Loucy (cell line): ENCODE data around the gene FAXC.

Experiments
- H2AFZ ChIP-seq: fragments of 200-600 bp; sonication (generic); 2 replicates; pipeline ENCODE4 v1.6.0; 2016; ENCODE audit warnings: antibody characterized with exemption, mild to moderate bottlenecking, low read length, moderate library complexity
- H3F3A ChIP-seq: fragments of 200-600 bp; 2 replicates; pipeline ENCODE4 v1.6.0; 2016; ENCODE audit warnings: antibody characterized with exemption, low read depth, mild to moderate bottlenecking
- H3K27me3 ChIP-seq: fragments of 200-600 bp; sonication (generic); 2 replicates; pipeline ENCODE4 v1.6.1; 2014; ENCODE audit warnings: low read length, mild to moderate bottlenecking; ENCODE audit not compliant: insufficient read depth, poor library complexity, severe bottlenecking
- H3K36me3 ChIP-seq: fragments of 200-600 bp; sonication (generic); 2 replicates; pipeline ENCODE4 v1.6.1; 2016; ENCODE audit warnings: low read length; ENCODE audit not compliant: insufficient read depth
- H3K4me1 ChIP-seq: fragments of 200-600 bp; sonication (generic); 2 replicates; pipeline ENCODE4 v1.5.1; 2014; ENCODE audit warnings: low read length, mild to moderate bottlenecking; ENCODE audit not compliant: insufficient read depth, poor library complexity, severe bottlenecking
- H3K4me2 ChIP-seq: fragments of 200-600 bp; sonication (generic); 2 replicates; pipeline ENCODE4 v1.6.0; 2014; ENCODE audit warnings: antibody characterized with exemption, low read length, low read depth, mild to moderate bottlenecking; ENCODE audit not compliant: poor library complexity, severe bottlenecking
- H3K4me3 ChIP-seq: fragments of 200-600 bp; sonication (generic); 2 replicates; pipeline ENCODE4 v1.5.1; 2014; ENCODE audit warnings: low read length, mild to moderate bottlenecking, mixed read lengths; ENCODE audit not compliant: poor library complexity, severe bottlenecking
- H3K79me2 ChIP-seq: fragments of 200-600 bp; sonication (generic); 2 replicates; pipeline ENCODE4 v1.6.1; 2014; ENCODE audit warnings: low read length; ENCODE audit not compliant: insufficient read depth
- H3K9ac ChIP-seq: fragments of 200-600 bp; sonication (generic); 2 replicates; pipeline ENCODE4 v1.6.0; 2014; ENCODE audit warnings: mild to moderate bottlenecking, low read depth, low read length, moderate library complexity; ENCODE audit not compliant: poor library complexity, severe bottlenecking
- H3K9me2 ChIP-seq: fragments of 200-600 bp; sonication (generic); replicated peaks from 2 replicates; pipeline ENCODE4 v1.6.1; 2016; ENCODE audit warnings: low read depth, low read length, mixed read lengths
- H3K9me3 ChIP-seq: fragments of 200-600 bp; sonication (generic); 2 replicates; pipeline ENCODE4 v1.6.1; 2014; ENCODE audit warnings: mild to moderate bottlenecking, antibody characterized with exemption, low read length, low read depth; ENCODE audit not compliant: insufficient read depth
- H4K20me1 ChIP-seq: fragments of 200-600 bp; sonication (generic); 2 replicates; pipeline ENCODE4 v1.6.0; 2014; ENCODE audit warnings: antibody characterized with exemption, low read length, mild to moderate bottlenecking; ENCODE audit not compliant: insufficient read depth, poor library complexity, severe bottlenecking
- EZH2phosphoT487 ChIP-seq: fragments of 200-600 bp; IDR thresholded peaks from 2 replicates; pipeline ENCODE4 v1.6.1; 2018; ENCODE audit warnings: antibody characterized with exemption, mild to moderate bottlenecking, moderate library complexity, borderline replicate concordance
- TF ChIP-seq, protein P1 (sequence below): fragments of 200-600 bp; sonication (generic); conservative IDR thresholded peaks from 2 replicates; pipeline ENCODE4 v1.5.1; 2014; ENCODE audit warnings: mild to moderate bottlenecking, antibody characterized with exemption, low read length

Gene FAXC

DNA sequence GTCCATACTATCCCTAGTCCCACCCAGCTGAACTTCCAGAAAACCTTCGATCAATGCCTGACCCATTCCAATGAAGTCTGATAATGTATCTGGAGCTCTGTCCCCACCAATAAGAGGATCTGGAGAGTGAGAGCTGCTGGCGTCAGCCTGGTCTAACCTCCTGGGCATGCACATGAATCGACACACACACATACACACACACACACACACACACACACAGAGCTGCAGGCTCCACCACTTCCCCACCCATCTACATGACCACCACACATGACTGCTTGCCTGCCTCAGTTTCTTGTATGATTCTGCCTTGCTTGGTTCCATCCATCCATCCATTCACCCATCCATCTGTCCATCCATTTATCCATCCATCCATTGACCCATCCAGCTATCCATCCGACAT lies 60.8 kb downstream of the FAXC start:
- no peak overlapping the region for H2AFZ ChIP-seq
- H3K36me3 ChIP-seq: no peaks in the 10 kb centered on the region
- TF ChIP-seq EZH2phosphoT487: no peak
- TF ChIP-seq, protein P1, sequence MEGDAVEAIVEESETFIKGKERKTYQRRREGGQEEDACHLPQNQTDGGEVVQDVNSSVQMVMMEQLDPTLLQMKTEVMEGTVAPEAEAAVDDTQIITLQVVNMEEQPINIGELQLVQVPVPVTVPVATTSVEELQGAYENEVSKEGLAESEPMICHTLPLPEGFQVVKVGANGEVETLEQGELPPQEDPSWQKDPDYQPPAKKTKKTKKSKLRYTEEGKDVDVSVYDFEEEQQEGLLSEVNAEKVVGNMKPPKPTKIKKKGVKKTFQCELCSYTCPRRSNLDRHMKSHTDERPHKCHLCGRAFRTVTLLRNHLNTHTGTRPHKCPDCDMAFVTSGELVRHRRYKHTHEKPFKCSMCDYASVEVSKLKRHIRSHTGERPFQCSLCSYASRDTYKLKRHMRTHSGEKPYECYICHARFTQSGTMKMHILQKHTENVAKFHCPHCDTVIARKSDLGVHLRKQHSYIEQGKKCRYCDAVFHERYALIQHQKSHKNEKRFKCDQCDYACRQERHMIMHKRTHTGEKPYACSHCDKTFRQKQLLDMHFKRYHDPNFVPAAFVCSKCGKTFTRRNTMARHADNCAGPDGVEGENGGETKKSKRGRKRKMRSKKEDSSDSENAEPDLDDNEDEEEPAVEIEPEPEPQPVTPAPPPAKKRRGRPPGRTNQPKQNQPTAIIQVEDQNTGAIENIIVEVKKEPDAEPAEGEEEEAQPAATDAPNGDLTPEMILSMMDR: no peak
- H3K4me1 ChIP-seq: no peaks in the 10 kb centered on the region
- no peak overlapping the region for H3K4me3 ChIP-seq
- no peak overlapping the region for H3K9ac ChIP-seq
- no peaks in the 10 kb centered on the region for H3K79me2 ChIP-seq
- H4K20me1 ChIP-seq: no peaks in the 10 kb centered on the region
- no peaks in the 10 kb centered on the region for H3F3A ChIP-seq
- no peak overlapping the region for H3K4me2 ChIP-seq
- no peaks in the 10 kb centered on the region for H3K27me3 ChIP-seq
- H3K9me3 ChIP-seq: no peaks in the 10 kb centered on the region
- H3K9me2 ChIP-seq: no peaks in the 10 kb centered on the region

DNA sequence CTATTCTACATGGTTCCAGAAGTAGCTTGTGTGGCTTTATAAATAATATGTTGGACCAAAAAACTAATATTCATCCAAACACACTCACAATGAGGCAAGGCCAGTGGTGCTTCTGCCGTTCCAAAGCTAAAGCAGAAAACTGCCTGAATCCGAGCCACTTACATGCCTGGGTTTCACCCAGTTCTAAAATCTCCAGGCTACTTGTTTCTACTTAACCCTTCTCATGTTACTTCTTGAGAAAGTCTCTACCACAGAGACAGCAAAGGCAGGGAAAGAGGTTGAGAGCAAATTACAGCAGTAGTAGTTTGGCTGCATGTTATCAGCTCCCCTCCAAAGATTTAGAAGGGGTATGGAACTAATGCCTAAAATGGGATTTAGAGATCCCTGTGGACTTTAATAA lies 62.0 kb downstream of the FAXC start:
- Histone ChIP-seq H3K27me3 (no peaks in the 10 kb centered on the region), H3K4me2 (no peak overlapping the region), H3K4me1 (no peaks in the 10 kb centered on the region), H3K4me3 (no peak overlapping the region), H3K9me3 (no peaks in the 10 kb centered on the region), H3K9ac (no peak overlapping the region), H3K79me2 (no peaks in the 10 kb centered on the region), H2AFZ (no peak overlapping the region), H3K9me2 (no peaks in the 10 kb centered on the region), H3K36me3 (no peaks in the 10 kb centered on the region), H3F3A (no peaks in the 10 kb centered on the region), H4K20me1 (no peaks in the 10 kb centered on the region)
- no peak for TF ChIP-seq EZH2phosphoT487
- TF ChIP-seq, protein P1: no peak

DNA sequence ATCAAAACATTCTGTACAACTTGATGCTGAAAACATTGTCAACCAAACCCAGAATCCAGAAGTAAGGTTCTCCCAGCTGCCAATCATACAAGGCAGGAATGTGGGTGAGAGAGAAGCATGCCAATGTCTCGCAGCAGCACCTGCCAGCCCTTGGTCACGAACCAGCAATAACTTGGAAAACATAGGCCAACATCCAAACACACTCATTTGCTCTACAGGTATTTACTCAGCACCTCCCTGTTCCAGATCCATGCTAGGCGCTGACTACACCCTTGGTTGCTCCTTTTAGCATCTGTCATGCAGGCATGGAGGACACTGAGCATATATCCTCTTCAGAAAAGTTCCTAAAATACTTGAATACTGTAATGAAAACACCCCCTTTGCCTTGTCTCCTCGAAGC lies 63.6 kb downstream of the FAXC start:
- H3K9me2 ChIP-seq: no peaks in the 10 kb centered on the region
- no peaks in the 10 kb centered on the region for H4K20me1 ChIP-seq
- no peak overlapping the region for H3K9ac ChIP-seq
- no peak overlapping the region for H2AFZ ChIP-seq
- no peaks in the 10 kb centered on the region for H3K79me2 ChIP-seq
- H3K4me1 ChIP-seq: no peaks in the 10 kb centered on the region
- H3F3A ChIP-seq: no peaks in the 10 kb centered on the region
- H3K4me3 ChIP-seq: no peak overlapping the region
- no peaks in the 10 kb centered on the region for H3K9me3 ChIP-seq
- H3K36me3 ChIP-seq: no peaks in the 10 kb centered on the region
- no peak overlapping the region for H3K4me2 ChIP-seq
- TF ChIP-seq, protein P1: no peak
- no peak for TF ChIP-seq EZH2phosphoT487
- no peaks in the 10 kb centered on the region for H3K27me3 ChIP-seq
